K562 (cell line): ENCODE results near the gene ZDHHC18.

Experiments
- BHLHE40 ChIP-seq: IDR thresholded peaks from 2 replicates; pipeline ENCODE4 v1.6.1; 2011; ENCODE audit warnings: low read length, improper control_type of control experiment
- HMG20B ChIP-seq: fragments of 250-450 bp; sonication (Bioruptor Pico); IDR thresholded peaks from 2 replicates; pipeline ENCODE4 v1.5.0; 2021; ENCODE audit warnings: mild to moderate bottlenecking
- PTRF ChIP-seq: fragments of 450-650 bp; IDR thresholded peaks from 2 replicates; pipeline ENCODE4 v1.6.1; 2016; ENCODE audit warnings: mild to moderate bottlenecking, missing genetic modification characterization, missing compliant biosample characterization
- ZNF253 ChIP-seq: fragments of 250-450 bp; sonication (Bioruptor Pico); conservative IDR thresholded peaks from 2 replicates; pipeline ENCODE4 v1.6.1; 2021; ENCODE audit warnings: mild to moderate bottlenecking
- ZZZ3 ChIP-seq: fragments of 450-650 bp; IDR thresholded peaks from 2 replicates; pipeline ENCODE4 v1.6.1; 2016; ENCODE audit warnings: antibody characterized with exemption, mild to moderate bottlenecking, moderate library complexity

DNA sequence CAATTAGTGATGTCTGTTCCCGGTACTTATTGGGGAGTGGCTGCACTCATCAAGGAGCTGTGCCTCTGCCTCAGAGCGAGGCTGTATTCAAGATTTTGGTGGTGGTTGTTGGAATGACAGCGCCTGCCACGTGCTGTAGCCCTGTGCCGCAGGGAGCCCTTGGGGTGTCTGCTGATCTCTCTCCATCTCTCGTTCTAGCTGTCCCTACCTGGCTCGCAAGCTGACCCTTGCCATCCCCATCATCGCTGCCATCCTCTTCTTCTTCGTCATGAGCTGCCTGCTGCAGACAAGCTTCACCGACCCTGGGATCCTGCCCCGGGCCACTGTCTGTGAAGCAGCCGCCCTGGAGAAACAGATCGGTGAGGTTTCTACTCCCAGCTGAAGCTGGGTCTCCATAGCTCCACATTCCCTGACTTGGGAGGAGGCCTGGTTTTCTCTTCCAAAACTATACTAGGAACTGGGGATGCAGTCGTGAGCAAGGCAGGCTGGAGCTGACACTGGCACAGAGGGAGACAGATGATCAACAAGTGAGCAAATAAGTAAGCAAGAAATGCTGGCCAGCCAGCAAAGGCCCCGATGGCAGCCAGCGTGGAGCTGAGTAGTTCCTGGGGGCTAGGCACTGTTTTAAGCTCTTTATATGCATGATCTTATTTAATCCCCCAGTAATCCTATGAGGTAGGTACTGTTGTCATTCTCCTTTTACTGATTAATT, 5.9 kb downstream of the ZDHHC18 start:
- TF ChIP-seq HMG20B (no peak), PTRF (tag) (no peak), BHLHE40 (no peak), ZNF253 (CRISPR knock-in tag) (no peak), ZZZ3 (no peak)
